IMR-90 (cell line): ENCODE measurements around the gene GNPTG. TPM values are rescaled to one million over a fixed set of nuclear protein-coding genes. Genes with fewer than 3 reads are reported as not detected.

Source experiments
- ATAC-seq: fragments of 200-7000 bp; cut with Tn5 transposase; 2 replicates; pipeline ENCODE4 v1.9.1; 2020; ENCODE audit warnings: low read depth, mild to moderate bottlenecking, moderate library complexity
- BruUV-seq: library from RNA; stranded (reverse); fragments of 400-500 nt; replicated peaks from 2 replicates; lab custom pipeline; 2021; lab: Mats Ljungman, UMichigan
- CTCF ChIA-PET: fragments of 300-600 bp; formaldehyde crosslinking; extraction: SDS; loops from one replicate; lab custom pipeline; 2021; ENCODE audit warnings: antibody characterized with exemption; lab: Yijun Ruan, JAX
- POLR2A ChIA-PET: fragments of 300-600 bp; sonication (Branson Sonifier 250); formaldehyde crosslinking; loops from one replicate; lab custom pipeline; 2022; ENCODE audit warnings: antibody characterized with exemption; ENCODE audit not compliant: unreplicated experiment; lab: Charles Lee
- DNase-seq: peaks from one replicate; pipeline ENCODE4 v3.0.0; 2013
- H2AFZ ChIP-seq: replicated peaks from 2 replicates; pipeline ENCODE3; 2013; ENCODE audit warnings: low read length, mild to moderate bottlenecking; ENCODE audit not compliant: poor library complexity
- H2AK5ac ChIP-seq: 2 replicates; pipeline ENCODE4 v1.6.1; 2013; ENCODE audit warnings: low read depth, low read length, inconsistent platforms
- H2AK9ac ChIP-seq: replicated peaks from 2 replicates; pipeline ENCODE3; 2013; ENCODE audit warnings: mild to moderate bottlenecking, low read depth, low read length, moderate library complexity; ENCODE audit not compliant: poor library complexity
- H2BK120ac ChIP-seq: 2 replicates; pipeline ENCODE4 v1.6.1; 2013; ENCODE audit warnings: low read depth, low read length, inconsistent platforms
- H2BK15ac ChIP-seq: 3 replicates; pipeline ENCODE4 v1.6.1; 2013; ENCODE audit warnings: low read depth, low read length, inconsistent platforms
- H2BK20ac ChIP-seq: 2 replicates; pipeline ENCODE4 v1.6.1; 2013; ENCODE audit warnings: low read depth, mild to moderate bottlenecking, inconsistent platforms, low read length, moderate library complexity
- H2BK5ac ChIP-seq: 2 replicates; pipeline ENCODE4 v1.6.1; 2013; ENCODE audit warnings: mild to moderate bottlenecking, low read depth, low read length, inconsistent platforms; ENCODE audit not compliant: poor library complexity, severe bottlenecking
- H3K14ac ChIP-seq: replicated peaks from 2 replicates; pipeline ENCODE4 v1.6.1; 2013; ENCODE audit warnings: low read depth, low read length, inconsistent platforms
- H3K18ac ChIP-seq: 2 replicates; pipeline ENCODE4 v1.6.1; 2013; ENCODE audit warnings: low read depth, low read length, control low read depth
- H3K23ac ChIP-seq: 2 replicates; pipeline ENCODE4 v1.6.1; 2013; ENCODE audit warnings: low read depth, low read length, inconsistent platforms
- H3K27ac ChIP-seq: 2 replicates; pipeline ENCODE4 v1.5.1; 2013; ENCODE audit warnings: mild to moderate bottlenecking, control low read depth, low read length; ENCODE audit not compliant: insufficient read depth
- H3K27me3 ChIP-seq: 2 replicates; pipeline ENCODE4 v1.6.1; 2013; ENCODE audit warnings: low read length; ENCODE audit not compliant: control insufficient read depth, insufficient read depth
- H3K36me3 ChIP-seq: 2 replicates; pipeline ENCODE4 v1.6.1; 2013; ENCODE audit warnings: low read length, mixed read lengths; ENCODE audit not compliant: control insufficient read depth, insufficient read depth
- H3K4ac ChIP-seq: 2 replicates; pipeline ENCODE4 v1.6.1; 2013; ENCODE audit warnings: low read depth, low read length, inconsistent platforms
- H3K4me1 ChIP-seq: 2 replicates; pipeline ENCODE4 v1.6.1; 2013; ENCODE audit warnings: low read length, mixed read lengths; ENCODE audit not compliant: control insufficient read depth, insufficient read depth
- H3K4me2 ChIP-seq: 2 replicates; pipeline ENCODE4 v1.6.1; 2013; ENCODE audit warnings: low read depth, mild to moderate bottlenecking, control low read depth, low read length, moderate library complexity
- H3K4me3 ChIP-seq: 2 replicates; pipeline ENCODE4 v1.5.1; 2013; ENCODE audit warnings: low read depth, mild to moderate bottlenecking, control low read depth, low read length, moderate library complexity; ENCODE audit not compliant: insufficient read depth
- H3K56ac ChIP-seq: 2 replicates; pipeline ENCODE4 v1.6.1; 2013; ENCODE audit warnings: low read length, inconsistent platforms; ENCODE audit not compliant: insufficient read depth; ENCODE audit errors: extremely low read depth
- H3K79me1 ChIP-seq, 2 experiments: 2 replicates each; pipeline ENCODE4 v1.6.1; 2013; ENCODE audit warnings: low read length in 2 of 2, inconsistent platforms in 1 of 2, low read depth in 1 of 2
- H3K9ac ChIP-seq: 2 replicates; pipeline ENCODE4 v1.6.1; 2013; ENCODE audit warnings: low read depth, low read length, control low read depth
- H3K9me1 ChIP-seq: 2 replicates; pipeline ENCODE4 v1.6.1; 2013; ENCODE audit warnings: low read length, inconsistent platforms; ENCODE audit not compliant: insufficient read depth
- H3K9me3 ChIP-seq: 2 replicates; pipeline ENCODE4 v1.6.1; 2013; ENCODE audit warnings: low read length; ENCODE audit not compliant: control insufficient read depth, insufficient read depth
- H4K20me1 ChIP-seq: 2 replicates; pipeline ENCODE4 v1.6.1; 2013; ENCODE audit warnings: low read length, inconsistent platforms; ENCODE audit not compliant: insufficient read depth
- H4K5ac ChIP-seq: 2 replicates; pipeline ENCODE4 v1.6.1; 2013; ENCODE audit warnings: mild to moderate bottlenecking, low read depth, low read length, control low read depth
- H4K8ac ChIP-seq, 2 experiments: 2 replicates each; pipeline ENCODE4 v1.6.1; 2013; ENCODE audit warnings: low read depth in 2 of 2, low read length in 2 of 2, control low read depth in 1 of 2, inconsistent platforms in 1 of 2
- H4K91ac ChIP-seq: 2 replicates; pipeline ENCODE4 v1.6.1; 2013; ENCODE audit warnings: low read depth, low read length, inconsistent platforms; ENCODE audit not compliant: insufficient read depth
- CHD1 ChIP-seq: IDR thresholded peaks from 2 replicates; pipeline ENCODE4 v1.6.1; 2012; ENCODE audit warnings: low read depth, low read length, improper control_type of control experiment
- MAZ ChIP-seq: IDR thresholded peaks from 2 replicates; pipeline ENCODE4 v1.6.1; 2012; ENCODE audit warnings: low read depth, mild to moderate bottlenecking, low read length, improper control_type of control experiment, moderate library complexity, borderline replicate concordance
- MXI1 ChIP-seq: IDR thresholded peaks from 2 replicates; pipeline ENCODE4 v1.6.1; 2012; ENCODE audit warnings: low read depth, mild to moderate bottlenecking, low read length, moderate library complexity, borderline replicate concordance
- NFE2L2 ChIP-seq: fragments of 150-350 bp; IDR thresholded peaks from 2 replicates; pipeline ENCODE4 v1.6.1; 2016; ENCODE audit warnings: low read depth, mild to moderate bottlenecking, low read length
- RFX5 ChIP-seq: IDR thresholded peaks from 2 replicates; pipeline ENCODE4 v1.8.0; 2012; ENCODE audit warnings: low read depth, mild to moderate bottlenecking, low read length, moderate library complexity
- USF2 ChIP-seq: fragments of 150-350 bp; IDR thresholded peaks from 2 replicates; pipeline ENCODE4 v1.6.1; 2017; ENCODE audit warnings: mild to moderate bottlenecking, antibody characterized with exemption, low read length, low read depth
- WGBS, 2 experiments: methylation state at CpG; one replicate each; pipeline versions ENCODE4 v1.1.5 to v1.1.7; 2013; ENCODE audit warnings: missing lambda C conversion rate in 2 of 2; ENCODE audit not compliant: insufficient read length in 1 of 2; ENCODE audit errors: extremely low coverage in 2 of 2; 5-methylcytosine and 5-hydroxymethylcytosine counted together
- dilution Hi-C: fragments of 300-500 bp; cut with HindIII; formaldehyde crosslinking; loops from one replicate; pipeline ENCODE4 v1.14.3; 2018; ENCODE audit warnings: low sequenced_read_pairs; ENCODE audit not compliant: unreplicated experiment
- in situ Hi-C: fragments of 300-500 bp; cut with MboI; formaldehyde crosslinking; loops from 3 replicates; pipeline ENCODE4 v1.14.3; 2019; ENCODE audit warnings: low sequenced_read_pairs, inconsistent platforms, mixed read lengths
- intact Hi-C: fragments of 100-400 bp; cut with micrococcal nuclease; formaldehyde crosslinking; loops from 2 replicates; pipeline ENCODE4 v1.10.0; 2022
- polyA plus RNA-seq, 3 experiments: library from polyadenylated mRNA; depleted of rRNA; stranded (reverse); fragments of >200 nt; gene quantifications; 2 replicates each; pipeline ENCODE4 v1.2.3, GENCODE V29; 2012; ENCODE audit warnings: low replicate concordance in 1 of 3
- total RNA-seq: library from RNA; depleted of rRNA; stranded (reverse); fragments of >200 nt; gene quantifications from 2 replicates; pipeline ENCODE4 v1.2.3, GENCODE V29; 2012

Gene GNPTG
- total and polyA plus RNA-seq, 2 of the 4 experiments (the other 2 are of a cell fraction) = 14.9 to 70.8 TPM

- Histone ChIP-seq H3K56ac (no peak overlapping the region), H3K4me2 (no peak overlapping the region), H3K27me3 (no peaks in the 10 kb centered on the region), H3K27ac (no peak overlapping the region), H3K18ac (no peak overlapping the region), H3K9ac (no peak overlapping the region), H3K4me1 (peaks cover 11% of the 10 kb centered on the region), H2BK15ac (no peak overlapping the region), H3K9me1 (0 out of 2 replicates have a peak, but pooled peaks cover 6% of the 10 kb centered on the region), H2AFZ (no peak overlapping the region), H3K14ac (no peak overlapping the region), H2BK5ac (no peak overlapping the region), H3K9me3 (no peaks in the 10 kb centered on the region), H4K5ac (no peak overlapping the region), H2BK120ac (no peak overlapping the region), H2AK5ac (no peak overlapping the region; the same call in 1 of the 2 replicates), H3K23ac (no peak overlapping the region), H3K36me3 (peaks cover 25% of the 10 kb centered on the region), H4K91ac (no peak overlapping the region), H3K4ac (no peak overlapping the region), H2BK20ac (no peak overlapping the region), H4K8ac (no peak overlapping the region), H3K79me1 (peaks cover 9 to 30% of the 10 kb centered on the region in 2 experiments), H3K4me3 (no peak overlapping the region), H4K20me1 (no peaks in the 10 kb centered on the region; the same call in 1 of the 2 replicates), H2AK9ac (peak overlapping the region; percentile 9)
- WGBS, 2 experiments = 100% methylated on average over 1 of the region's 10 CpGs; no CpG with 5 or more reads in 1 of the 2 experiments
- intact Hi-C loops (no loop called here), dilution Hi-C loops (no loop called here), in situ Hi-C loops (no loop called here)
- no TSS peak for BruUV-seq
- ChIA-PET POLR2A (interaction anchor here (0.6 kb wide), 1 partner anchor 64 kb away, joined by 7 read pairs; no protein-coding TSS in a partner anchor), CTCF (interaction anchor here (0.7 kb wide), 1 partner anchor 1183 kb away, joined by 4 read pairs; no protein-coding TSS in a partner anchor)
- TF ChIP-seq CHD1 (no peak), USF2 (no peak), MXI1 (no peak), RFX5 (no peak), MAZ (no peak), NFE2L2 (no peak)
- DNase-seq = no peak
- ATAC-seq = no peak
Observed at GRCh38 chr16:1380195-1380594, 28.5 kb downstream of the GNPTG start.
